C4-2B (cell line): Measurements from ENCODE around the gene PRKAG3.
A peak's percentile ranks its signal among the peaks of the same experiment; 100 is the strongest.

Source experiments
- H3K27ac ChIP-seq: fragments of 450-650 bp; 2 replicates; pipeline ENCODE4 v1.5.1; 2017
- CTCF ChIP-seq: fragments of 450-650 bp; conservative IDR thresholded peaks from 2 replicates; pipeline ENCODE4 v1.5.1; 2017; ENCODE audit warnings: mild to moderate bottlenecking
- ZFX ChIP-seq: fragments of 450-650 bp; IDR thresholded peaks from 2 replicates; pipeline ENCODE4 v1.6.1; 2017

PRKAG3 gene

GRCh38 chr2:218877891-218878290 lies 46.3 kb upstream of the PRKAG3 start:
- no peak for TF ChIP-seq CTCF
- no peak for TF ChIP-seq ZFX
- H3K27ac ChIP-seq, result no peak overlapping the region

GRCh38 chr2:218877331-218877730 lies 45.7 kb upstream of the PRKAG3 start:
- no peak overlapping the region for H3K27ac ChIP-seq
- TF ChIP-seq CTCF, result no peak
- no peak for TF ChIP-seq ZFX

GRCh38 chr2:218876562-218877219 lies 45.1 kb upstream of the PRKAG3 start:
- H3K27ac ChIP-seq, result no peak overlapping the region
- TF ChIP-seq ZFX (no peak), CTCF (peak; percentile 91)

GRCh38 chr2:218875692-218876246 lies 44.2 kb upstream of the PRKAG3 start:
- TF ChIP-seq ZFX (no peak), CTCF (no peak)
- H3K27ac ChIP-seq, result no peak overlapping the region

- no peak overlapping the region for H3K27ac ChIP-seq
- TF ChIP-seq CTCF (no peak), ZFX (no peak)
Measured at GRCh38 chr2:218873359-218874194, 42.0 kb upstream of the PRKAG3 start.

GRCh38 chr2:218872645-218873358 lies 41.2 kb upstream of the PRKAG3 start:
- H3K27ac ChIP-seq, result no peak overlapping the region
- TF ChIP-seq ZFX, result no peak
- no peak for TF ChIP-seq CTCF
